HG03457 (cell line): ENCODE measurements around the gene EVX1.

ENCODE experiments used
- ATAC-seq: cut with Tn5 transposase; IDR thresholded peaks from one replicate; pipeline ENCODE4 v1.9.1; 2021; ENCODE audit warnings: moderate number of reproducible peaks; ENCODE audit not compliant: unreplicated experiment

The EVX1 gene

GRCh38 chr7:27204851-27205322 lies 37.7 kb upstream of the EVX1 start:
- no peak for ATAC-seq

- ATAC-seq: no peak
Observed at GRCh38 chr7:27205325-27206280, 37.0 kb upstream of the EVX1 start.

GRCh38 chr7:27207348-27207985 lies 35.1 kb upstream of the EVX1 start:
- no peak for ATAC-seq

GRCh38 chr7:27208998-27209397 lies 33.6 kb upstream of the EVX1 start:
- no peak for ATAC-seq

GRCh38 chr7:27209933-27210440 lies 32.6 kb upstream of the EVX1 start:
- no peak for ATAC-seq

GRCh38 chr7:27210441-27211083 lies 32.0 kb upstream of the EVX1 start:
- no peak for ATAC-seq

- no peak for ATAC-seq
Observed at GRCh38 chr7:27211084-27211446, 31.5 kb upstream of the EVX1 start.

GRCh38 chr7:27211764-27212204 lies 30.8 kb upstream of the EVX1 start:
- no peak for ATAC-seq

GRCh38 chr7:27212497-27213432 lies 29.8 kb upstream of the EVX1 start:
- ATAC-seq: no peak

- ATAC-seq: no peak
Observed at GRCh38 chr7:27213433-27214238, 29.0 kb upstream of the EVX1 start.

GRCh38 chr7:27214239-27214950 lies 28.2 kb upstream of the EVX1 start:
- no peak for ATAC-seq

GRCh38 chr7:27215356-27215755 lies 27.2 kb upstream of the EVX1 start:
- ATAC-seq: no peak

GRCh38 chr7:27217951-27218350 lies 24.7 kb upstream of the EVX1 start:
- no peak for ATAC-seq

GRCh38 chr7:27219821-27220220 lies 22.8 kb upstream of the EVX1 start:
- ATAC-seq: no peak

GRCh38 chr7:27220440-27220955 lies 22.1 kb upstream of the EVX1 start:
- no peak for ATAC-seq

- no peak for ATAC-seq
Observed at GRCh38 chr7:27221201-27221797, 21.3 kb upstream of the EVX1 start.

- no peak for ATAC-seq
Observed at GRCh38 chr7:27223941-27224575, 18.5 kb upstream of the EVX1 start.
